KMS-11 (cell line): ENCODE measurements around the gene FANCI.

Experiments used
- H2AFZ ChIP-seq: fragments of 200-600 bp; sonication (generic); 2 replicates; pipeline ENCODE4 v1.6.1; 2016; ENCODE audit warnings: antibody characterized with exemption, mixed run types, low read depth
- H3K27ac ChIP-seq: fragments of 200-600 bp; sonication (generic); 2 replicates; pipeline ENCODE4 v1.6.1; 2016; ENCODE audit warnings: mild to moderate bottlenecking, mixed run types
- H3K27me3 ChIP-seq: fragments of 200-600 bp; sonication (generic); 2 replicates; pipeline ENCODE4 v1.6.1; 2017; ENCODE audit warnings: mild to moderate bottlenecking, low read depth, mixed run types, moderate library complexity; ENCODE audit not compliant: insufficient read depth
- H3K36me3 ChIP-seq: fragments of 200-600 bp; sonication (generic); 2 replicates; pipeline ENCODE4 v1.6.1; 2017; ENCODE audit warnings: mild to moderate bottlenecking, mixed run types; ENCODE audit not compliant: insufficient read depth
- H3K4me1 ChIP-seq: fragments of 200-600 bp; sonication (generic); 2 replicates; pipeline ENCODE4 v1.6.1; 2016; ENCODE audit warnings: mild to moderate bottlenecking, low read depth, mixed run types; ENCODE audit not compliant: poor library complexity, severe bottlenecking
- H3K4me2 ChIP-seq: fragments of 200-600 bp; sonication (generic); 2 replicates; pipeline ENCODE4 v1.7.0; 2016; ENCODE audit warnings: mild to moderate bottlenecking, mixed run types
- H3K4me3 ChIP-seq: fragments of 200-600 bp; sonication (generic); IDR thresholded peaks from 2 replicates; pipeline ENCODE4 v1.6.1; 2017; ENCODE audit warnings: low read depth, low read length, mixed read lengths; ENCODE audit not compliant: insufficient read depth
- H3K79me2 ChIP-seq: fragments of 200-600 bp; sonication (generic); 2 replicates; pipeline ENCODE4 v1.6.1; 2016; ENCODE audit warnings: low read depth, mixed run types; ENCODE audit not compliant: insufficient read depth
- H3K9ac ChIP-seq: fragments of 200-600 bp; sonication (generic); 2 replicates; pipeline ENCODE4 v1.6.1; 2016; ENCODE audit warnings: mild to moderate bottlenecking, mixed run types
- H4K20me1 ChIP-seq: fragments of 200-600 bp; sonication (generic); 2 replicates; pipeline ENCODE4 v1.6.1; 2016; ENCODE audit warnings: mild to moderate bottlenecking, mixed run types; ENCODE audit not compliant: insufficient read depth
- CTCF ChIP-seq: fragments of 200-600 bp; sonication (generic); conservative IDR thresholded peaks from 2 replicates; pipeline ENCODE4 v1.6.1; 2017; ENCODE audit warnings: low read depth, mild to moderate bottlenecking, antibody characterized with exemption, low read length, moderate library complexity, mixed read lengths

FANCI gene

GRCh38 chr15:89325039-89325803 is 81.4 kb downstream of the FANCI start:
- Histone ChIP-seq H3K4me1 (no peaks in the 10 kb centered on the region), H3K9ac (no peak overlapping the region), H2AFZ (no peak overlapping the region), H3K27me3 (no peaks in the 10 kb centered on the region), H3K36me3 (peaks cover 13% of the 10 kb centered on the region; the same call in 1 of the 2 replicates), H3K4me3 (no peak overlapping the region), H3K4me2 (no peak overlapping the region), H3K27ac (no peak overlapping the region), H4K20me1 (no peaks in the 10 kb centered on the region), H3K79me2 (peaks cover 6% of the 10 kb centered on the region; the same call in 1 of the 2 replicates)
- TF ChIP-seq CTCF, result no peak

- Histone ChIP-seq H3K27ac (no peak overlapping the region), H3K27me3 (no peaks in the 10 kb centered on the region), H3K36me3 (peaks cover 13% of the 10 kb centered on the region; the same call in 1 of the 2 replicates), H3K9ac (no peak overlapping the region), H4K20me1 (no peaks in the 10 kb centered on the region; the same call in 1 of the 2 replicates), H3K4me3 (no peak overlapping the region), H3K4me2 (no peak overlapping the region), H3K4me1 (peaks cover 5% of the 10 kb centered on the region), H3K79me2 (peaks cover 10% of the 10 kb centered on the region; the same call in 1 of the 2 replicates), H2AFZ (no peak overlapping the region)
- no peak for TF ChIP-seq CTCF
Measured at GRCh38 chr15:89326316-89326715, 82.5 kb downstream of the FANCI start.

GRCh38 chr15:89327113-89327512 is 83.3 kb downstream of the FANCI start:
- Histone ChIP-seq H4K20me1 (peaks cover 3% of the 10 kb centered on the region), H2AFZ (no peak overlapping the region), H3K79me2 (peaks cover 18% of the 10 kb centered on the region; the same call in 1 of the 2 replicates), H3K4me2 (no peak overlapping the region), H3K27me3 (no peaks in the 10 kb centered on the region), H3K9ac (no peak overlapping the region), H3K4me1 (peaks cover 12% of the 10 kb centered on the region), H3K27ac (no peak overlapping the region), H3K4me3 (no peak overlapping the region), H3K36me3 (peaks cover 13% of the 10 kb centered on the region; the same call in 1 of the 2 replicates)
- no peak for TF ChIP-seq CTCF

GRCh38 chr15:89328398-89329254 is 84.8 kb downstream of the FANCI start:
- no peak overlapping the region for H3K4me2 ChIP-seq
- H2AFZ ChIP-seq, result no peak overlapping the region
- no peak overlapping the region for H3K4me3 ChIP-seq
- no peak overlapping the region for H3K9ac ChIP-seq
- peaks cover 32% of the 10 kb centered on the region for H3K79me2 ChIP-seq
- H3K27ac ChIP-seq, result no peak overlapping the region
- H4K20me1 ChIP-seq, result peaks cover 3% of the 10 kb centered on the region
- H3K36me3 ChIP-seq, result peaks cover 13% of the 10 kb centered on the region; the same call in 1 of the 2 replicates
- peaks cover 26% of the 10 kb centered on the region for H3K4me1 ChIP-seq
- TF ChIP-seq CTCF, result no peak
- no peaks in the 10 kb centered on the region for H3K27me3 ChIP-seq
